Activated effector memory CD4-positive, alpha-beta T cell treated with Interleukin-2 at 50 U/mL for 16 hours (primary cell): ENCODE measurements around the gene PBX1.

Experiments
- DNase-seq: peaks from one replicate; pipeline ENCODE4 v3.0.0-alpha.2; 2020

Gene PBX1

DNA sequence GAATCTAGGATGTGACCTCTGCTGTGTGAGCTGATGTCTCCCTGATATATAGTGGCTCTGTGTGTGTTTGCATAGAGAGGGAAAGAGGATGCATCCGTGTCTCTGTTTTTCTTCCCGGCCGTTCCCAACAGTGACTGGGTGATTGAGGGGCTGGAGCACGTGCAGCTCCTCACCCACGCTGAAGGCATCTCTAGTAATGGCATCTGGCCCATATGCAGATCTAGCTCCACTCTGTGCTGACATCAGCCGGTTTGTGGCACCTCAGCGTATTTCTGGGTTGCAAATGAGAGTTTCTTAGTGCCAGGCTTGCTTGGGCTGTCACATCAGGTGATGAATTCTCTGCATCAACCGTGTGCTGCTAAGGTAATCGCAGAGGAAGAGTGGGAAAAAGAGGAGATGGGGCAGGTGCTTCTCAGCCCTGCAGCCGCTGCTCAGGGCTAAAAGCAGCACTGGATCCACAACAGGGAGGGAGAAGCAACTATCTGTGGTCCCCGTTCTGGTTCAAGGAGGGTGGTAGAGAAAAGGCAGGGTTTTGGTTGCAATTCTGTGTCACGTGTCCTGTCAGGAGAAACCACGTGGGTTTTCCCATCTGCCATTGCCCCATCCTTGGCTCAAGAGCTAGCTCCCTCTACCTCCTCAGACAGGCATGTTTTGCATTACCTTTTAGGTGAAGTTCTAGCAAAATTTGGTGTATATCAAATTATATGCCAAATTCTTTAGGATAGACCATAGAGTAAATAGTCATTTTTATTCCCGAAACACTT, 282.9 kb downstream of the PBX1 start:
- DNase-seq: no peak

DNA sequence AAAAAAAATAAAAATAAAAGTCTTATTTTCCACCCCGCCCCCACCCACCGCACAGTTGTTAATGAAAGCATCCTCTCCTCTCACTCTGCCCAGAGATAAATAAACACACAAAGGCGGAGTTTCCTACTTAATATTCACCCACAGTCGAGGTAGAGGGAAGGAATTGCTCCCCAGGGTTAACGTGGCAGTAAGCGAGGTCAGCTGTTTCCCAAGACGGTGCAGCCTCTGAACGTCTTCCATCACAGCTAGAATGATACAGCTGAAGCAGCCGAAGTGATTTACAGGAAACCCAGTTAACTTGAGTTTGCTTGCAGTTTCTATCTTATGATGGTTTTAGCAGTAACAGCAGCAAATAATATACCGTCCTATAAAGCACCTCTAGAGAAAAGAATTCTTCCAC, 283.9 kb downstream of the PBX1 start:
- DNase-seq: no peak

DNA sequence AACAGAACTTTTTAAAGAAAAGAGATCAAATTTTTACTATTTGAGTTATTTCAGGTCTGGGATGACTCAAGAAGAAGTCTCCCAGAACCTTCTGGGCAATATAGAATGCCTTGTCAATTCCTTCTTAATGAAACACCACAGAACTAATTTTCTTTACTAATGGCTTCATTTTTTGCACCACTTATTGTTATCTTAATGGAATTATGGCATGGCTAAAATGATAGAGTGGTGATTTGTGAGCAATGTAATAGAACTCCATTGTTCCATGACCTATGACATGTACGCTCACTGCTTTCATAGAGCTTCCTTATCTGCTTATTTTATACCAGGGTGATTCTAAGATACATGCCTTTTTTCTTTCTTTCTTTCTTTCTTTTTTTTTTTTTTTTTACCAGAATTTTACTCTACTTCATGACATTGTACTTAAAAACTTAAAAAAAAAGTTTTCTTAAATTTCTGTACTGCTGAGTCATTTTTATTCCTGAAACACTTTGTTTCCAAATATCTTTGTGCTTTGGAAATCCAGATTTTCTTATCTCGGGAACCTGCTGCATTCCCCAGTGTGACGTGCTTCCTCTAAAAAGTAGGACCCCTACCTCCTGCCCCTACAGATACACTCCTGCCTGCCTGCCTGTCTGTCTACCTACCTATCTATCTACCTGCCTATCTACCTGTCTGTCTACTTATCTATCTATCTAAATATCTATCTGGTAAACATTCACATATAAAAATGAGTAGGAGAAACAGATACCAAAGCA, 284.9 kb downstream of the PBX1 start:
- no peak for DNase-seq

DNA sequence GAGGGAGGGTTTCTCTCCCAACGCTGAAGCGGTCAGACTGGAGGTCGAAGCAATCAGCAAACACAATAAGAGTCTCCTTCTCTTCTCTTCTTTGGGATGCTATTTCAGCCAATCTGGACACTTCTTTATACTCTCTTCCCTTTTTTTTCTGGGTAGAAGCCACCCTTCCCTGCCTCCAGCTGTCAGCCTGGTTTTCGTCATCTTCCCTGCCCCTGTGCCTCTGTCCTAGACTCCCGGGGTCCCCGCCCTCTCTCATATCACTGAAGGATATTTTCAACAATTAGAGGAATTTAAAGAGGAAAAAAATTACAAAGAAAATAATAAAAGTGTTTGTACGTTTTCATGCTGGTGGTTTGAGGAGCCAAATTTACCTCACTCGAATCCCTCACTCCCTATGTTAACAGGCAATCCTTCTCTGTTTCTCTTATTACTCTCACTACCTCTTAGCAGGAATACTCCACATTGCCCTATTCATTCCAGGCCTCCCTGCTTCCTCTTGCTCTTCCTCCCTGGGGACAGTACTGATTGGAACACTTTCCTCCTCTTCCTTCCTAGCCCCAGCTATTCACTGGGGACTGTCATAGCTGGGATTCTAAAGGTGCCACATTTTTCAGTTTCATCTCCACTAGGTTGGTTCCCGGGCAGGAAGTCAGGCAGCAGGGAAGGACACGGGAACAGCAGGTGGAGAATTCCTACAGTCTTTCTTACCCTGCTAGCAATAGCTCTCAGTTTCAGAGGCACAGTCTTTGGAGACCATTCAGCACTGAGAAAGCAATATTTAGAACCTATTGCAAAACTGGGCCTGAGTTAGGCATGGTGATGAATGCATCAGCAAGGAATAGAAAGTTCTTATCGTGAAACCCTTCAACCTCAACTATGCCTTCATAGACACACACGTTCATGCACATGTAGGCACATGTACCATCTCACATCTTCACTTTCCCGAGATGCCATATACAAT, 288.0 kb downstream of the PBX1 start:
- no peak for DNase-seq

DNA sequence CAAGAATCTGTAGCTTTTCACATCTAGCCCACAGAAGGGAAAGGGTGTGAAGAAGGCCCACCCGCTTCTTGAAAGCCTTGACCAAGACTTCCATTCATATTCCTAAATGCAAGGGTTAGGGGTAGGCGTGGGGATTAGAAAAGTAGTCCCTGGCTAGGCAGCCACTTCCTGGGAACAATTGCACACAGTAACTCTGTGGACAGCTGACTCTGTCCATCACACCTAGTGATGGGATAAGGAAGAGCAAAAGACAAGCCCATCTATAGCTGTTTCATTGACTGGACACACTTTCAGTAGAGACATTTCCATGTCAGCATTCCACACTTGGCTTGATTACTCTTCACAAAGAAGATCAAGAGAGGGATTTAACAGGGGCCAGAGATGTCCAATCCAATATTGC, 294.2 kb downstream of the PBX1 start:
- no peak for DNase-seq

DNA sequence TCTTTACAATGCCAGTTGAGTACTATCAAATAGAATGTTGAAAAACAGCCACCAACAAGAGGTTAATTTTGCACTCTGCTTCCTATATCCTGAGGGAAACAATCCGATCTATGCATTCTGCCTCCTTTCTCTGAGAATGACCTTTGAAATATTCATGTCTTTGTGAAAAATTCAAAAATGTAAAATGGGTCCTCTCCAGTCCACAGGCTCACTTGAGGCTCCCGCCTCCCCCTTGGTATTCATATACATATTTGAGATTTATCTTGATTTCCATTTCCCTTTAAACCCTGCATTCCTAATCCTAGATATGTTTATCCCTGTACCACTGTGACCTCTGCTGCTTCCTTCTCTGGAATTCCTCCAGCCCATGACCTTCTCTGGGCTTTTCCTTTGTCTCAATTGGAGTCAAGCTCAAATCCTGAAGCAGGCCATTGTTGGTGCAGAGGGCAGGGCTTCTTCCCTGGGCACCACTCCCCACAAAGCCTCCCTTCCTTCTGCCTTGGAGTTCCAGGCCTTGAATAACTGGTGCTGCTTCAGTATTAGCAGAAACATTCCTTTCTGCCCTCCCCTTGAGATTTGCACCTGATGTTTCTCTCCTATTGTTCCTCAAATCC, 296.8 kb downstream of the PBX1 start:
- DNase-seq: no peak

DNA sequence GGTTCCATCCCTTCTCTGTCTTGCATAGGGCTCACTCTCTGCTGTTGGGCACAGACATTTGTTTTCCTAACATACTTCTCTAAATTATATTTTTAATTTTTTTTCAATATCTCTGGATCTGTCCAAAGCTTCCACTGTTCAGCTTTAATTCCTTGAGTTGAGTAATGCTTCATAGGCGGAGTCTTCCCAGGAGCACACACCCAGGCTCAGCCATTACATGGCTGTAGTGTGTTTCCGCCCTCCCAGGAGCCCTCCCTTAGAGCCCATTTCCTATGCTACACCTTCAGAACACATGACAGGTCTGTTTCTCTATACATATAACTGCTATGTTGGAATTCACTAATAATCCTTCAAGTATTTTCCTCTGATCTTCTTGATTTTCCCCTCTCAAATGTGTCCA, 297.4 kb downstream of the PBX1 start:
- no peak for DNase-seq

DNA sequence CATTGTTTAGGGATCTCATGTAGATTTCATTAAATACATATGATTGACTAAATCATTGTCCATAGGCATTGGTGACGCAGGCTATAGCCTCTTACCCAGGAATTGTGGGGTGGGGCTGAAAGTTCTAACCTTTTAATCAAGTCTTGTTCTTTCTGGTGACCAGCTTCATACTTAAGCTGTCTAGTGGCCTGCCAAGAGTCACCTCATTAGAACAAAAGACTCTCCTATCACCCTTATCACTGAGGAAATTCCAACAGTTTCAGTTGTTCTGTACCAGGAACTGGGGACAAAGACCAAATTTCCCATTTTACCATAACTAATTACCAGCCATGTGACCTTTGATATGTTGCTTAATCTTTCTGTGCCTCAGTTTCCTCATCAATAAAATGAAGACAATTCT, 298.5 kb downstream of the PBX1 start:
- no peak for DNase-seq

DNA sequence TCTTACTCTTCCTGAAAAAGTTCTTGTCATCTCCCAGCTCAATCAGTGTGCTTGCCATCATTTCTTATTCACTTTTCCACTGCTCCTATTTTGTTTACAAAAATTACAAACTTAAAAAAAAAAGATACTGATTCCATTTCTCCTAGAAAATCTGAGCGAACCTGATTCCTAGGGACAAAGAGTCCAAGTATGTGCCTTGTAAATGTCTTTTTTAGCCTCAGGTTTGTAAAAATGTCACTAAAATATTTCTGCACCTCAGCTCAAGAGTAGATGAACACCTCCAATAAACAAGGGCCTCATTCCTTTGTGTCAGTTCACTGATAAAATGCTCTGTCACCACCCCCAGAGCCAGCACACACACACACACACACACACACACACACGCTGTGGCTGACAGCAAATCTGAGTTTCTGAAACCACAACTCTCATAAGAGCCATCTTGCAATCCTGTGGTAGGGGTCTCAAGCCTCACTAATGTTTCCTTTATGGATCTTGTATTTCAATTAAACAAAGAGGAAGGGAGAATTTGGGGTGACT, 299.2 kb downstream of the PBX1 start:
- DNase-seq: no peak

DNA sequence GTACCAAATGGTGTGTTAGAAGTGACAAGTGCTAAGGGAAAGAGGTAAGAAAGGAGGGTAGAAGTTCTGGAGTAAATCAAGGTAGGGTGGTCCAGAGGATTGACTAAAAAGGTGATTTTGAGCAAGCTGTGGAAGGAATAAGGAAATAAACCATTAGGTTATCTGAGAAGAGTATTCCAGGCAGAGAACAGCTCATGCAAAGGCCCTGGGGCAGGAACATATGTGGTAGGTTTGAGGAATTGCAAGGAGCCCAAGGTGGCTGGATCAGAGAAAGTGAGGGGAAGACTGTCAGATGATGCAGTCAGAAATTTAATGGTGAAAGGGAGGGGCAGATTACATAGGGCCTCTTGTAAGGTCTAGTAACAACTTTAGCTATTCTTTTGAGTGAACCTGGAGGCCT, 302.6 kb downstream of the PBX1 start:
- DNase-seq: no peak

DNA sequence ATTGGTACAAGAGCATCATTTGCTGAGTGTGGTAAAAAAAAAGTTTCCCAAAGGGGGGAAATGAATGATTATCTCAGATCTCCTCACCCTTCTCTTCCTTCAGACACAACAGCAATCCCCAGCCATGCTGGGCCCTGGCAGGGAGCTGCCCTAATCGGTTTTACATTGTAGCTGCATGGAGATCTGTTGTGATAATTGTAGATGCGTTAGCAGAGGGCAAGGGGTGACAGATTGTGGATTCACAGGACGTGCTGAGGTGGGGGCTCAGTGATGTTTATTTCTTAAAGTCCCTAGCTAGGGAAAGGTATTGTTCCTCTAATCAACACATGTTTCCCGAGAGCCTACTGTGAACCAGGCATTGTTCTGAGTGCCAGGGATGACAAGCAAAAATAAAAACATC, 304.1 kb downstream of the PBX1 start:
- no peak for DNase-seq

DNA sequence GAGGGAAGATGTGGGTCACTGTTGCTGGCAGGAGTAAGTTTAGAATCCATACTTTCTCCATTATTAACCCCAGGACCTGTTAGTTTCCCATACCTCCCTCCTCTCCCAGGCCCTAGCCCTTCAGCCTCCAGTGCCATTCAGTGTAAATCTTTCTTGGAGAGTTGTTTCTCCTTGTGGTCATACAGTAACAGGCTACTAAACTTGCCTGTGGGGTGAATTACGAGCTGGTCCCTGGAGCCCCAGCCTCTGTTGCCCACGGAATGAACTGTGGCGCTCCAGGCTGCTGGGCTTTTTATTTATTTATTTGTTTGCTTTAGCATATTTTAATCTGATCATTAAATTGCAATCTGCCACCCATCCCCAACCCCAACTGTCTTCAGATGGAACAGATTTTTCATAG, 305.2 kb downstream of the PBX1 start:
- DNase-seq: no peak

DNA sequence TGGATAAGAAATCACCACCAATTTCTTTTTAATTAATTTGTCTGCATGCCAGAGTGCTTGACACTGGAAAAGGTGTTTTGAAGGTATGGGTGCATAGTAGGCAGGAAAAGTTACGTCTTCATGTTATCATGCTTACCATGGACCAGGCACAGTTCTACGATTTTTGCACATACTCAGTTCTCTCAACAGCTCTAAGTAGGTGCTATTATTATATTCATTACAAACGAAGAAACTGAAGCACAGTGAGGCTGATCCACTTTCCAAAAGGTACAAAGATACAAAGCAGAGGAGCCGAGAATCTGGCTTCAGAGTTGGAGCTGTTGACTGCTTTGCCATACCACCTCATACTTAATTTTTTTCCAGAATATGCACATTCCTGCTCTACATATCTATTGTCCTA, 306.4 kb downstream of the PBX1 start:
- no peak for DNase-seq

DNA sequence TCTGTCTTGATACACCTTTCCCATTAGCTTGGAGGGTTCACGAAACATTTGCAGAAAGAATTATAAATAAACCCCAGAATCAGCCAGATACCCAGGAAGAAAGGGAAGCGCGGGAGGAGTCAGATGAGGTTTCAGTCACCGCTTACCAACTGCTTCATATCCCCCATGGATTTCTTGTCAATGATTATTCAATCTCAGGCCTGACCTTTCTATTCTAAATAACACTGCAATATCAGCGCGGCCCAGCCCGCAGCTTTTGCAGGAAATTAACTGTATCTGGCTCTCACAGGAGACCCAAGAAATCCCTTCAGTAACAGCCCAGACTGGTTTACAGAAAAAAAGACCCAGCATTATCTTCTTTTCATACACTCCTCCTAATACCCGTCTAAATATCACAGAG, 308.6 kb downstream of the PBX1 start:
- no peak for DNase-seq

DNA sequence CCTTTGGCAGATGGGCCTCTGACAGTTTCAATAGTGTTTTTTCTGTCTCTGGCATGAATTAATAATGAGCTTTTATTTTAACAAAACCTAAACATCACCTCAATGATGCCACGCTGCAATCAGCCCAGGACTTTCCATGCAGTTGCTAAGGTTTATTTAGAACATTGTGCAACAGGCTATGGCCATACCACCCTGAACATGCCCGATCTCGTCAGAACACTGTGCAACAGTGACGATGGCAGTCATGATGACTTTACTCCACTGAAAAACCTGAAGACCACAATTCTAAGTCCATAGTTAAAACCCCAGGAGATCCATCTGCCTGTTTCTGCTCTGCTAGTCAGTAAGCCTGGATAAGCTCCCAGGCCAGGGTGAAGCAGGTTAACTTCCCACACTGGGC, 310.0 kb downstream of the PBX1 start:
- no peak for DNase-seq

DNA sequence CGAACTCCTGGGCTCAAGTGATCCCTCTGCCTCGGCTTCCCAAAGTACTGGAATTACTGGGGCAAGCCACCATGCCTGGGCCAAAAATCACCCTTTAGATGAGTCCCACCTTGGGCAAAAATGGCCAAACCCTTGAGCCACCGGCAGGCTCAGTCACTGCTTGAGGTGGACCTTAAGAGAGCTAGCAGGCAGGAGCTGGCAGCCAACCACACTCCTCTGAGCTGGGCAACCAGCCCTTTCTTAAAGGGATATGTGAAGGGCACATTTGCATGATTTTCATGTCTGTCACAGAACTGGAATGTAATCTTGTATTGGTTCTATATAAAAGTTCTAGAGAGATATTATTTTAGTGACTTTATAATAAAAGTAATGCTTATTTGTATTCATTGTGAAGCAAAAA, 316.5 kb downstream of the PBX1 start:
- DNase-seq: no peak

DNA sequence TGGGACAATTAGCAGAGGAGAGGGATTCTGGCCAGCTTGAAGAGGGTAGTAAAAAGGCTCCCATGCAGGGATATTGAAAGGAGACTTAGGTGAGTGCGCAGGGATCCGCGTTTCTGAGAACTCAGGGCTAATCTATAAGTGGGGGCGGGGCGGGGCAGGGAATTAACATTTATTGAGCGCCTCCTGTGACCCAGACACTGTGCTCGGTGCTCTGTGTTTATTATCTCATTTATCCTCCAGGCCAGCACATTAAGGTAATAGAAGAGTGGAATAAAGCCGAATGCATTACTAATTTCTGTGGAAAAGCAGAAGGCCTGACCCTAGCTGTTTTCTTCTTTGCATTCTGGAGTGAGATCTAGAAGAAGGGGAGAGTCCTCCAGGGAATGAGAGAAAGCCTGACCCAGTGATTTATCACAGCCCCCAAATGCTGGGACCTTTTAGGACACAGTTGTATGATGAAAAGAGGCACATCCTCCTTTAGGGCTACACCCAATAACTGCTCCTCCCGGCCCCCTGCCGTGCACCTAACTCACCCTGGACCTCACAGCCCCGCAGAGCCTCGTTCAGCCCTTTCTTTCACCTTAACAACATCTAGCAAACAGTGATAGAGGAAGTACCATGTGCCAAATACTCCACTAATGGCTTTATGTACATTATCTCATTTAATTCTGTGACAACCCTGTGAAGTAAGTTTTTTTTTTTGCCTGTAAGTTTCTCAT, 317.6 kb downstream of the PBX1 start:
- DNase-seq: no peak

DNA sequence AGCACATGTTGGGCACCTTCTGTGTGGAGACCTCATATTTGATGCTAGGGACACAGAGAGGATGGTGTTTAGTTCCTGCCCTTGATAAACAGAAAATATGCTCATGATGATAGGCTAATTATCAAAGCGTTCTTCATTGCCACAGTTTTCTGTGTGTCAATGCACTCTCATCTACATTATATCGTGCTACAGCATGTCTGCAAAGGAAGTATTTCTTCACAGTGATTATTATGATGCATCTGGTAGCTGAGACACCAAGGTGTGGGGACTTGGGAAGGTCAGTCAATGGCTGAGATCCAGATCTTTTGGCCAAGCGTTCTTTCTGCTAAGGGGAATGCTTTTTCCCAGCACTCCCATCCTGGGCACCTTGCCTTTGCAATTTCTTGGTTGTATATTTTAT, 321.2 kb downstream of the PBX1 start:
- DNase-seq: no peak

DNA sequence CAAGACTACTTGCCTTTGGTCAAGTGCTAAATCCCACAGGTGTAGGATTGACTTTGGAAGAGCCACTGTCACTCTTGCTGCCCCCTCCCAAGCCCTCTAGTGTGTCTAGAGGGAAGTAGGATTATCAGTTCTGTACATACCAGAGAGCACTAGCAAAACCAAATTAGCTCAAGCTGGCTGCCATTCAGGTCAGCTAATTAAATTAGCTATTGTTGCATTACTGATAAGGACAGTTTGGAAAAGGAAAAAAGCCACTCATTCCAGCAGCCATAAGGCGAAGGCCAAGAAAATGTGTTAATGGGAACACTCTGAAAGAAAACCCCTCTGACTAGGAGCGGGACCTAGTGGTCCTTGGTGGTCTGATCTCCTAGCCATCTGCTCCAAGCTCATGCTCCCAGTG, 321.7 kb downstream of the PBX1 start:
- DNase-seq: no peak

DNA sequence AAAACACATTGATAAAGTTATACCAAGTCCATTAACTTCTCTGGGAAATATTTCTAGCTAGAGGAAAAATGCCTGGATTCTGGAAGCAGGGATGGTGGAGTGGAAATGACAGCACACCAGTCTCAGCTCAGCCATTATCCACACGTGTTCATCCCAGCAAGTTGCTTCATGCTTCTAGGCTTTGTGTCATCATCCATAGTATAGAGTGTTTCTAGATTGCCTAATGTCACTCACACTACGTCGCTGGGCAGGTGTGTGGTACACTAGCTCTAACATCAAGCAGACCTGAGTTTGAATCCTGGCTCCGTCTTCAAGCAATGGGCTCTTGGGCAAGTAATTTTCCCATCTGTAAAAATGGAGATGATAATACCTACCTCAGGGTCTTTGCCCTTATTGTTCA, 326.3 kb downstream of the PBX1 start:
- DNase-seq: no peak

DNA sequence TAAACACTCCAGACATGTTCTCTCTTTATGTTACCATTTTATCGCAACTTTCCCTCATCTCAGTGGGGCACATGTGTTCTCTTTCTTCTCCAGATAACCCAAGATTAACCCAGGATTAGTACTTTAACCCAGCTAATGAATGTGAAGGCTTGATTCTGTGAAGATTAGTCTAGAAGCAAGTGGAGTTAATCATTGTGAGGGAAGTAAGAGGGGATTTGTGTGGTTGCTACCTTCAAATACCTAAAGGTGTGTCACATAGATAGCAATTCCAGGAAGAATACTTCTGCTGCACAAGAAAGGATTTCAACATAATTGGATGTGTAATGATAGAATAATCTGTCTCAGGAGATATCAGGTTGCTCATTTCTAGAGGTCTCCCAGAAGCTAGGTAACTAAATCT, 327.1 kb downstream of the PBX1 start:
- no peak for DNase-seq

DNA sequence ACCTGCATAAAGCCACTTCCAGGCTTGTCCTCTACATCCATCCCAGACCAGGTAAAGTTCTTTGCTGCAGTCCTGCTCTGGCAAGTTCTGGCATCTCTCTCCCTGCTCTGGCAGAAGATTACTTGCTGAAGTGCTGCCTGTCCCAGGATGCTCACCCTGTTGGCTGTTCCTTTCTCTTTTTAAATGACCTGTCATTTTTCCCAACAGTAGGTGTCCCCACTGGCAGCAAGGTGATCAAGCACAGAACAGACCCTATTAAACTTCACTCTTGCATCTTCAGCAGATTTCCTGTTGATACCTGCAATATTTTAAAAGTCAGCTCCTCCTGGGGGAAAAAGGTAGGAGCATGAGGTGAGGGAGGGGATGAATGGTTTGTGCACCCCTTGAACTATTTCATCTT, 332.6 kb downstream of the PBX1 start:
- DNase-seq: no peak
